Measurements from ENCODE around the gene FRA10AC1. TPM values are rescaled to one million over a fixed set of nuclear protein-coding genes. Genes with fewer than 3 reads are reported as not detected.

The FRA10AC1 gene, protein sequence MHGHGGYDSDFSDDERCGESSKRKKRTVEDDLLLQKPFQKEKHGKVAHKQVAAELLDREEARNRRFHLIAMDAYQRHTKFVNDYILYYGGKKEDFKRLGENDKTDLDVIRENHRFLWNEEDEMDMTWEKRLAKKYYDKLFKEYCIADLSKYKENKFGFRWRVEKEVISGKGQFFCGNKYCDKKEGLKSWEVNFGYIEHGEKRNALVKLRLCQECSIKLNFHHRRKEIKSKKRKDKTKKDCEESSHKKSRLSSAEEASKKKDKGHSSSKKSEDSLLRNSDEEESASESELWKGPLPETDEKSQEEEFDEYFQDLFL
- 11.3 and 14.6 TPM in 2 replicates for total RNA-seq

DNA sequence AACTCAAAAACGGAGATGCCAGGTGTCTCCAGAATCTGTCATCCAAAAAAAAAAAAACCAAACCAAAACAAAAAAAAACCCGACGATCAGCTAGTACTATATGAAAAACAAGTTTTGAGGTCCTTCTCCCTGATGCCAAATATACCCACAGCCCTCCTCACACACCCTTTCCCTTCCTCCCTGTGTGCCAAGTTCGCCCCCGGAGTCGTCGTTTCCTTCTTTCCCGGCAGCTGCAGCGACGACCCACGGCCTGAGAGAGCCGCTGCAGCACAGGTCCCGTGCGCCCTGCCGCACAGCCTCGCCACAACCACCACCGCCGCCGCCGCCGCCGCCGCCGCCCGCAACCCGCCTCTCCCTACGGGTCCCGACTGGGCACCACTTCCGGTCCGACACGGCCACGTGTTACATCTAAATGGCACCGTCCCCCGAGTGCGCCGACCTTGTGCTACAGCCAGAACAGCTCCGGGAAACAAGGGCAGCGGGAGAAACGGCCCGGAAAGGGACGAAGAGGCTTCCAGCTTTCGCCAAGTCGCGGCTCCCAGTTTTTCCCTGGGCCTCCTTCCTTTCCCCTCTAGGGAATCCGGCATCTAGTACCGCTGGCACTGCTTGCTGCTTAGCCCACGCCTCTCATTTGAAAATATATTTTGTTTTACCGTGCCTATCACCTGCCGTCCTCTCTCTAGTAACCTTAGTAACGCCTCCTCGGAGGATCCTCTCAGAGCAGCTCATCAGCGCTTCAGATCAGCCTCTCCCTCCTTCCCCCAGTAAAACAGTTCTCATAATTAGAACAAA lies at the start of gene FRA10AC1:
TSS of gene FRA10AC1 (minus strand) at position 383 of the 792 bp plus-strand sequence. CDS start 2,486 bp downstream, outside the sequence.

Other genes with a start within 250 kb of the FRA10AC1 start
- 263 and 350 TPM in 2 replicates for gene MYOF, start 220.3 kb downstream of the FRA10AC1 start, total RNA-seq
- gene CEP55, start 206.0 kb downstream of the FRA10AC1 start, total RNA-seq: 3.8 and 57.2 TPM in 2 replicates
- not detected in 2 replicates for gene FFAR4, start 135.9 kb downstream of the FRA10AC1 start, total RNA-seq
- gene RBP4, start 101.4 kb downstream of the FRA10AC1 start, total RNA-seq: 0.33 and 0.44 TPM in 2 replicates
- gene PDE6C, start 90.1 kb downstream of the FRA10AC1 start, total RNA-seq: not detected in 2 replicates
- gene LGI1, start 55.3 kb upstream of the FRA10AC1 start, total RNA-seq: under 0.01 and 0.33 TPM in 2 replicates
- 4.1 and 6.0 TPM in 2 replicates for gene SLC35G1, start 191.4 kb upstream of the FRA10AC1 start, total RNA-seq

All from smooth muscle cell of trachea (primary cell).